HG02938 (cell line): ENCODE measurements around the gene TFCP2L1.
"Not testable (repeated sequence)": the region's sequence is repeated elsewhere in the genome, so short reads cannot be mapped to it uniquely, and the experiment has no call there.

ENCODE experiments used
- ATAC-seq: cut with Tn5 transposase; IDR thresholded peaks from one replicate; pipeline ENCODE4 v1.9.1; 2021; ENCODE audit warnings: mild to moderate bottlenecking, moderate library complexity; ENCODE audit not compliant: unreplicated experiment

Gene TFCP2L1

GRCh38 chr2:121272596-121272995, 12.4 kb downstream of the TFCP2L1 start:
- ATAC-seq, result no peak

- ATAC-seq, result not testable (repeated sequence)
These were observed 15.6 kb downstream of the TFCP2L1 start for GRCh38 chr2:121269436-121269835.

GRCh38 chr2:121266543-121267106, 18.4 kb downstream of the TFCP2L1 start:
- no peak for ATAC-seq

DNA sequence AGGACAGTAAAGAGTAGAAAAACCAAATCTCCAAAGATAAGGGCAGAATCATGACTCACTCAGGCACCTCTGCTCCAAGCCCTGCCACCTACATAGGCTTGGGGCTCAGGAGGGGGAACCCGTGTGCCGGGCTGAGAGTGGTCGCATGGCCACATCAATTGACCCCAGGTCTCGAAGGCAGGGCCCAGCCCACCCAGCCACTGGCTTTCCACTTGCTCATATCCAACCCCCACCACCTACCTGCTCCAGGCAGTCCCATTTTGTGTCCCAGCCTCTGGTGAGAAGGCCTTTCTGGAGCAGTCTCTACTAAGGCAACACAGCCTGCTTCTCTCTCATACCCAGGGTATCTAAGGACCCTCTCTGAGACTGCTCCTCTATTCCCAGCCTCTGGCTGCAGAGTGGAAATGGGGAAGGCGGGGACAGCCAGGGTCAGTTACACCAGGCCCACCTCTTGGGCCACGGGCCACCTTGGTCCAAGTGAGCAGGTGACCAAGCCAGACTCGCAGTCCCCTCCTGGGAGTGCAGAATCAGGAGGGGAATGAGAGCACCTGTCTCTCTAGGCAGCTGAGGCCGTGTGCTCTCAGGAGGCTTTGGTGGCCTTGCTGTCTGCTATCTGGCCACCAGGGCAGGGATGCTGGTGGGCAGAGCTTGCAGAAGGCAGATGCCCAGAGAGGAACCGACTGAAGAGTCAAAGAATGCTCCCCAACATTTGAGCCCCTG, 20.8 kb downstream of the TFCP2L1 start:
- ATAC-seq, result no peak

DNA sequence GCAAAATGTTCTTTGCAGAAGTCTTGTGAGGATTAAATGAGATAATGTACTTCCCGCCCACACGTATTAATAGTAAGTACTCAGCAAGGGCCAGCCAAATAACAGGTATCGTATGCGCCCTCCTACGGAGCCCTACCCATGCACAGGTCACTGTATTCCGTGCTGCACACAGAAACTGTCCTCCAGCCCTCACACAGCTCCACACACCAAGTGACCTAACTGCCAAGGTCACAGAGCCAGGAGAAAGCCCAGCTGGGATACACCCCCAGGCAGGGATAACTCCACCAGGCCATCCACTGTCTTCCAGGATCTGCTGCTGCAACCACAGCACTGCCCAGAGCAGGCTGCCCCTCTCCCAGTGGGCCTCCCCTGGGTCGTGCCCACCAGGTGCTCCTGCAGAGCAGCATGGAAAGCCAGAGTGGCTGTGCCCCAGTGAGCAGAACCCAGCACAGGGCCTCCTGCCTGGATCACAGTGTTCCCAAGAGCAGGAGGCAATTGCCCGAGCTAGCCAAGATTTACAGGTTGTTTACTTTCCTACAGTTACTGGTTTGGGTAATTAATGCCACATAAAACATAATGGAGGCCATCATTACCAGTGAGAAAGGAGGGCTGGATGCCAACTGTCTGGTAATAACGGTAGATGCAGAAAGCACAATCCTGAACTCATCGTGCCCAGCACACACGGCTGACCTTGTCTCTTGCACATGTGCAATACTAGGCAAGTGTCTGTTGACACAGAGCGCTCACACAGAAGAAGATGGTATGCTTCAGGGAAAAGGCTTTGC, 24.4 kb downstream of the TFCP2L1 start:
- no peak for ATAC-seq

DNA sequence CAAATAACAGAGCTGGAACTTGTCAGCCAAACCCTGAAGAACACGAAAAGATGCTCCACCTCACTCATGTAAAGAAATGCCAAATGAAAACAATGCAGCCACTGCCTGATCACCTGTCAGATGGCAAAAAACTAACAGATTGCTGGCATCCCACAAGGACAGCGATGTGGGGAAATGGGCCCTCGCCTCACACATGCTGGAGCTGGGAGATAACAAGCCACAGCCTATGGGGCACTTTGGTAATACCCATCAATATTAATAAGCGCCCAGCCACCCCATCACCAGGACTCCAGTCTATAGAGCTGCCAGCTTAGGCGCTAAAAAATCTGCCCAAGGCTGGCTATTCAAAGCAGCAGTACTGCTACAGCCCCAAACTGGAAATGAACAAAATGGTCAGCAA, 27.0 kb downstream of the TFCP2L1 start:
- ATAC-seq, result no peak

- no peak for ATAC-seq
These were observed 27.5 kb downstream of the TFCP2L1 start for GRCh38 chr2:121257480-121257840.

- ATAC-seq, result no peak
These were observed 28.1 kb downstream of the TFCP2L1 start for GRCh38 chr2:121256720-121257479.

- no peak for ATAC-seq
These were observed 29.6 kb downstream of the TFCP2L1 start for GRCh38 chr2:121255358-121255757.

DNA sequence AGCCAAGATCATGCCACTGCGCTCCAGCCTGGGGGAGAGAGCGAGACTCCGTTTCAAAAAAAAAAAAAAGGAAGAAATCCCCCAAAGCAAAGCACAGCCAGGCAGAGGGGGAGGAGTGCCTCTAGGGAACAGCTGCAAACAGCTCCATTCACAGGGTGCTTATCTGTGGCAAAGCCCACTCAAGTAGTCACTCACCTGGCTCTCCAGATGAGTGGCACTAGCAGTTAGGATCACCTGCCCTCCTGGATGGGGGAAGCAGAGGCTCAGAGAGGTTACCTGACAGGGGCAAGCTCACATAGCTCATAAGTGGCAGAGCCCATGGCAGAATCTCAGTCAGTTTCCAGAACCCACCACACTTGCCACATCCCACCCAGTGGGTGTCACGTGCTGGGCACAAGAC, 30.3 kb downstream of the TFCP2L1 start:
- no peak for ATAC-seq

DNA sequence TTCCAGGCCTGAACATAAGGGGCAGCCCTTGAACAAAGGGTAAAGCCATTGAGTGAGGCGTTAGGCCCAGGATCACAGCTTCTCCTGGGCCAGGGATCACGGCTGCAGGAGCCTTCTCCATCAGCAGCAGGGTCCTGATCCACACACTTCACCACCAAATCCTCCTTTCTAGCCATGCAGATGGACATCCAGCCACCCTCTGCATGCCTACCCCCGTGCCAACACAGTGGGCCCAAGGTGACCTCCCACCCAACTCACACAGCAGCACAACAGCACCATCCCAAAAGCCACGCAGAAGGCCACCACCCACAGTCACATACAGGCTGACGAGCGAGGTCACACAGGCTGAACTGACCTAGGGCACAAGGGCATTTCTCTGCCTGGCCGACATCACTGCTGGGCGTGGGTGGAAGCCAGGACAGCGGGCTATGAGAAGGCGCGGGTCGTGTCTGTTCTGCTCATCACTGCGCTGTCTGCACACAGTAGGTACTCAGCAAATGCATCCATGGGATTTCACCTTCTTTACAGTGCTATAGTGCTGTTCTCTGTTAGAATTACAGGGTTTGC, 31.2 kb downstream of the TFCP2L1 start:
- no peak for ATAC-seq

DNA sequence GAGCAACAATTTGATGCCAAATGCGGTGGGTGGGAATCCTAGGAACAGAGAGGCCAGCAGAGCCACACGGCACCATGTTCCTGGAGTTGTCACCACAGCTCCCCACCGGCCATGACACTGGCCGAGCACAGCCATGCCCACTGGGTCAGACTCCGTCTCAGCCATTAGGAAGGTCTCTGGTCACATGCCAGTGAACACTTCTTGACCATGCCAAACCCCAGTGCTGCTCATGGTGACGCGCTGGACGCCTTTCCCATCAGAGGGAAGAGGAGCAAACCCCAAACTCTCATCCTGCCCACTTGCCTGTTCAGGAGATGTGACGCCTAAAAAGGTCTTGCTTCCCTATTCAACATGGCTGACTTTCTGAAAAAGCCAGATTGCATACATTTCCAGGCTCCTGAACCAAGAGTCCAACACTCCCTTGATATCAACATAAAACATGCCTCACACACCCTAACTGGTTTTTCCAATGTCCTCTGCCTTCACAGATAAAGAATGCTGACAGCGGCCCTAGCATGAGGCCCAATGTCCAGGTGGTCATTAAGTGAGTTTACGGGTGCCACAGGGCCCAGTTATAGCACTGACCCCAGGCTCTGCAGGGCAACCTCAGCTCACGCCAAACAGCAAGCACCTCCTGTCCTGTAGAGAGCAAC, 31.9 kb downstream of the TFCP2L1 start:
- no peak for ATAC-seq

DNA sequence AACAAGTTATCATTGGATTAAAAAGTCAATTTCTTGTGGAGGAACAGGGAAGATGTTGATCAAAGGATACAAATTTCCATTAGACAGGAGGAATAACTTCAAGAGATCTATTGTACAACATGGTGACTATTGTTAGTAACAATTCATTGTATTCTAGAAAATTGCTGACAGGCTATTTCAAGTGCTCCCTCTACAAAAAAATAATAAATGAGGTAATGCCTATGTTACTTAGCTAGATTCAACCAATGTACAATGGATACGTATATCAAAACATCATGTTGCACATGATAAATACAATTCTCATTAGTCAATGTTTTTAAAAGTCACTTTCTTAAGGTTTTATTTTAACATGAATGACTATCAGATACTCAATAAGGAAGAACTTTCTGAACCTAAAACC, 33.5 kb downstream of the TFCP2L1 start:
- ATAC-seq, result no peak

DNA sequence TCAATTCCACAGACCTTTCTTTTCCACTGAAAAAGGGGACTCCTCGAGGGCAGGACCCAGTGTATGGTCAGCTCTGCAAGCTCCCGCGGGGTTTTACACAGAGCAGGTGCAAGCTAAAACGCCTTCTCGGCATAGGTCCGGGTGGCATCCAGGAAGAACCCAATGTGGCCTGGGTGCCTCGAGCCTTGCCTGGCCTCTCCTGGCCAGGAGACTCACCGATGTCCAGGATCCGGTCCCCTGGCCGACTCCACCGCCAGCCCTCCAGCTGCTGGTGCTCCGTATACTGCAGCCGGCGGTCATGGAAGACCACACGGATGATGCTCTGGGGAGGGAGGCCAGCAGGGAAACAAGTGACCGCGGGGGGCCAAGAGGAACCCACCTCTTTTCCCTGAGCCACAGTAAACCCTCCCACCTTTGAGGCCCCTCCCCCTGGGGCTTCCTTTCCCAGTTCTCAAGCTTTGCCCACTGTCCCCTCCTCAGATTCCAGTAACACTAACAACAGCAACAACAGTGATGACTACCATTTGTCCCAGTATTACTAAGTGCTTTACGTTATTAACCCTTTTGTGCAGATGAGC, 36.1 kb downstream of the TFCP2L1 start:
- no peak for ATAC-seq

DNA sequence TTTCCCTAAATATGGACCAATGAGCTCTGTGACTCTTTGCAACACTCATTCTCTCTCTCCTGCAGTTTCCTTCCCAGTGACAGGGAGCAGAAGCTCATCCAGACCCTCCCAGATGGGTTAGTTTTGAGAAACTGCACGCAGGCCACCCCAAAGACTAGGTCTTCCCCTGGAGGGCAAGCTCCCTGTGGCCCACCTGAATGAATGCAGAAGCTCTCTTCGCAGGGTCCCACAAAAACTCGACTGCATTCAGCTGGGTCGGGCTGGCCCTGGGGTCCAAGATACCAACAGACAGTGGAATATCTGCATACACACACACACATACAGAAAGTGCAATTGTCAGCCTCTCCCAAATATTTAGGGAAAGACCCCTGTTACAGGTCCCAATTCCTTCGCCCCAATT, 37.0 kb downstream of the TFCP2L1 start:
- no peak for ATAC-seq

- no peak for ATAC-seq
These were observed 37.5 kb downstream of the TFCP2L1 start for GRCh38 chr2:121247534-121247933.

DNA sequence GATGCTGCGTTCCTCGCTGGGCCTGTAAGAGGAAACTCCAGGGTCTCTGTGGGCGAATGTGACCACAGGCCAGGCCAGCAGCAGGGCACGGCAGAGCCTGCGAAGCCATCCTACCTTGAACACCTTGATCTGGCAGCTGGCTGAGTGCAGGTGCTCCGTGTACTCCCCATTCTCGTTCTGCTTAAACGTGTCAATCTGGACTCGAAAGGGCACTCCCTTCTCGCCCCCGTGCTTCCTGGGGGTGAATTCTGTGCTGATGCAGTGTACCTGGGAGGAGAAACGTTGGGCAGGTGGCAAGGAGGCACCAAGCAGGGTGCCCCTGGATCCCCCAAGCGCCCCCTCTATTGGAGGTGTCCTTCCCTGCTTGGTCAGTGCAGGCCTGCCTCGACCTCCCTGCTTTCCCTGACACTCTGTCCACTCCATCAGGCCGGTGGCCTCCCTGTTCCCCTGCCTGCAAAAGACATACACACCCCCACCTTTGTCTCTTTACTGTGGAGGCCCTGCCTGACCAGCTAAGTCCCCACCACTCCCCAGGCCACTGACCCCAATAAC, 38.2 kb downstream of the TFCP2L1 start:
- ATAC-seq, result no peak

DNA sequence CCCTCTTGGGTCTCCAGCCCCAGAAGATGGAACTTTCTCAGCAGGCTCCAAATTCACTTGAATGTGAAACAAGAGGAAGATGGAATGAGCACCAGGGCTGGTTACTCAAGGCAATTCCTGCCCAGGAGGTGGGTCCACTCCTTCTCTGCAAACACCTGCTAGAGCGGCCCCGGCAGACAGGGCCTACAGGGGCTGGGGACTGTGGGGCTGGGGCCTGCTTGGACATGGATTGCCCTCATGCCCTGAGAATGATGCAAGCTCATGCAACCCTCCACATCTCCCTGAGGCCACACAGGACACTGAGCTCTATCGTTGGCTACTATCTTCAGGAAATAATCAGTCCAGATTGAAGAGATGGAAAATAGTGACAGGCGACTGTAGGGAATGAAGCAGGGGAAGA, 39.1 kb downstream of the TFCP2L1 start:
- ATAC-seq, result no peak

DNA sequence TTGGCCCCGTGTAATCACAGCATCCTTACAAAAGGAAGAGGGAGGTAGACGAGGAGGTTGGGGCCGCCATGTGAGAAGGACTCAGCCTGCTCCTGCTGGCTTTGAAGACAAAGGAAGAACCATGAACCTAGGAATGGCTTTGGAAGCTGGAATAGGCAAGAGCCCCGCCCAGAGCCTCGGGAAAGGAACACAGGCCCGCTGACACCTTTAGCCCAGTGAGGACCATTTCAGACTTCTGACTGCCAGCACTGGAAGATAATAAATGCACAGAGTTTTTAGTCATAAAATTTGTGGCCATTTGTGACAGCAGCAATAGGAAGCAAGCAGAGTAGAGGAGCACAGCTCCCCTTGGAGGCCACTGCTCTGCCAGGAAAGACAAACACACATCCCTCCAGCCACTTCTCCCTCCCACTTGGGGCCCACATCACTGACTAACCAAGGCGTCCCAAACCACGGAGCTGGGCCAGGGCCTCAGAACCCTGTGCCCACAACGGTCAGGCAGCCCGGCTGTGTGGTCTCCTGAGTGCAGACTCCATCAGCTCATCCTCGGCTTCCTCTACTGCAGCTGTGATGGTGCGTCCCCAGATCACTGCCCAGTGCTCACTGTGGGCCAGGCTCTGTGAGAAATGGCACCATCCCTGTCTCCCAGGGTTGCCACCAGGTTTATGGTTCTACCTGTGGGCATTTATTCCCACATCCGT, 39.7 kb downstream of the TFCP2L1 start:
- ATAC-seq, result no peak
